ENCODE measurements around the gene TMEM169.

The TMEM169 gene

GRCh38 chr2:216104691-216105090, 23.0 kb downstream of the TMEM169 start:
- DNase-seq (ENCODE audit: low read depth), result no peak

- no peak for DNase-seq (ENCODE audit: low read depth)
Observed at GRCh38 chr2:216107320-216107719, 25.6 kb downstream of the TMEM169 start.

- DNase-seq (ENCODE audit: low read depth), result no peak
Observed at GRCh38 chr2:216107760-216108159, 26.0 kb downstream of the TMEM169 start.

GRCh38 chr2:216108310-216108966, 26.7 kb downstream of the TMEM169 start:
- DNase-seq (ENCODE audit: low read depth), result no peak

GRCh38 chr2:216108967-216109921, 27.5 kb downstream of the TMEM169 start, which contains the start of gene XRCC5:
Gene XRCC5, plus strand, starts transcription at chr2:216109348. Its CDS starts 89 bp downstream, at chr2:216109437.
- peak; percentile 89 for DNase-seq (ENCODE audit: low read depth)

- no peak for DNase-seq (ENCODE audit: low read depth)
Observed at GRCh38 chr2:216109962-216110614, 28.4 kb downstream of the TMEM169 start.

- DNase-seq (ENCODE audit: low read depth), result no peak
Observed at GRCh38 chr2:216110620-216111019, 28.9 kb downstream of the TMEM169 start.

- DNase-seq (ENCODE audit: low read depth), result no peak
Observed at GRCh38 chr2:216111122-216111521, 29.4 kb downstream of the TMEM169 start.

- DNase-seq (ENCODE audit: low read depth), result no peak
Observed at GRCh38 chr2:216112926-216113325, 31.2 kb downstream of the TMEM169 start.

GRCh38 chr2:216113572-216113971, 31.9 kb downstream of the TMEM169 start:
- no peak for DNase-seq (ENCODE audit: low read depth)

GRCh38 chr2:216114382-216114713, 32.6 kb downstream of the TMEM169 start:
- no peak for DNase-seq (ENCODE audit: low read depth)

- peak; percentile 97 for DNase-seq (ENCODE audit: low read depth)
Observed at GRCh38 chr2:216114714-216115531, 33.2 kb downstream of the TMEM169 start.

- DNase-seq (ENCODE audit: low read depth), result no peak
Observed at GRCh38 chr2:216116418-216116817, 34.7 kb downstream of the TMEM169 start.

GRCh38 chr2:216117561-216118340, 36.0 kb downstream of the TMEM169 start:
- DNase-seq (ENCODE audit: low read depth), result no peak

GRCh38 chr2:216118474-216118873, 36.8 kb downstream of the TMEM169 start:
- no peak for DNase-seq (ENCODE audit: low read depth)

GRCh38 chr2:216119146-216119545, 37.4 kb downstream of the TMEM169 start:
- DNase-seq (ENCODE audit: low read depth), result no peak

GRCh38 chr2:216119986-216120385, 38.3 kb downstream of the TMEM169 start:
- DNase-seq (ENCODE audit: low read depth), result no peak

GRCh38 chr2:216121255-216121654, 39.5 kb downstream of the TMEM169 start:
- DNase-seq (ENCODE audit: low read depth), result no peak

- no peak for DNase-seq (ENCODE audit: low read depth)
Observed at GRCh38 chr2:216126943-216127342, 45.2 kb downstream of the TMEM169 start.

GRCh38 chr2:216130346-216130971, 48.7 kb downstream of the TMEM169 start:
- DNase-seq (ENCODE audit: low read depth), result no peak
